Measurements from ENCODE around the gene GRK5.

GRK5 gene

DNA sequence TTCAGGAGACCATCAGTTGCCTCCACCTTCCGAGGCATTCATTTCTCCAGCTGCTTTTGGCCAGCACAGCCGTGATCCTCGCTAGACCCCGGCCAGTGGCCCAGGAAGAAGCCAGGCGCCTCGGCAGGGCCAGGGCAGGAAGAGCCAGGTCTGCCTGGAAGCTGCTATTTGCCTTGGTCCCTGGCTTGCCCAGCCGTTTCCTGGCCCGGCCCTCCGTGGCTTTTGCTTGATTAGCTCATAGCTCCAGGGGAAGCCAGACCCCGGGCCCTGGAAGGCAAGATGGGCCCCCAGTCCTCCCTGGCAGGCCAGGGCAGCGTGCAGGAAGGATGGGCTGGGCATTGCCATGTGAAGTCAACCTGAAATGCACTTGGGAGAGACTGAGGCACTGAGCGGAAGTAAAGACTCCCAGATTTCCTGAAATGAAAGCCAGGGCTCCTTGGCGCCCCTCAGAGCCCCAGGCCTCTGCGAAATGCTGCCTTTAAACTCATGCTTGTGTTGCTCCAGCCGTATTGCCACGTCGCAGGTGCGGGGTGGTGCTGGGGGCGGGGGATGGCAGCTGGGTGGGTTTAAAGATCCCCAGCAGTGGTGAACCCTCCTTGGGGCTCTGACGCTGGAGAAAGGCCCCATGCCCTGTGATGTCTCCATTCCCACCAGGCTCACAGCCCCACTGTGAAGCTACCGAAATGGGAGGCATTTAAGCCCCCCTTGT lies 160.6 kb downstream of the GRK5 start:
- Histone ChIP-seq H3K36me3 (ENCODE audit: control insufficient read depth, insufficient read depth, low read length) (no peaks in the 10 kb centered on the region), H3K9me3 (ENCODE audit: control insufficient read depth, insufficient read depth, low read length) (no peaks in the 10 kb centered on the region), H3K4me1 (ENCODE audit: control insufficient read depth, insufficient read depth, low read length) (no peaks in the 10 kb centered on the region), H3K4me3 (ENCODE audit: low read depth, low read length) (no peak overlapping the region), H3K27me3 (ENCODE audit: control insufficient read depth, insufficient read depth, low read length) (no peaks in the 10 kb centered on the region), H3K9ac (ENCODE audit: low read depth, low read length) (no peak overlapping the region)

DNA sequence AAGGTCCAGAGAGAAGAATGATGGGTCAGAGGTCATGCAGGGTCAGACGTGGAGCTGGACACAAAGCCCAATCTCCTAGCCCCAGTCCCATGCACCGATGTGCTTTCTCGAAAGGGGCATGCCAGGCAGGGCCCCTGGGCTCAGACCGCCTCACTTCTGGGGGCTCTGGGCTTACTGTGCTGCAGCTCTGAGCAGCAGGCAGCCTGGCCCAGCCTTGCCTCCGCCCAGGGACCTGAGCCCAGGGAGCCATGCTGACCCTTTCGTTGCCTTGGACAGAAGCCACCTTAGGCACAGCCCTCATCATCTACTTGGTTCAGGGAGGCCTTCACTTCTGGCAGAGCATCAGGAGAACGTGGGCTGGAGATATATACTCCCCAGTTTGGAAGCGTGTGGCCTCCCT lies 161.2 kb downstream of the GRK5 start:
- H3K36me3 ChIP-seq (ENCODE audit: control insufficient read depth, insufficient read depth, low read length), result no peaks in the 10 kb centered on the region
- H3K4me3 ChIP-seq (ENCODE audit: low read depth, low read length), result no peak overlapping the region
- H3K9me3 ChIP-seq (ENCODE audit: control insufficient read depth, insufficient read depth, low read length), result no peaks in the 10 kb centered on the region
- H3K27me3 ChIP-seq (ENCODE audit: control insufficient read depth, insufficient read depth, low read length), result no peaks in the 10 kb centered on the region
- H3K4me1 ChIP-seq (ENCODE audit: control insufficient read depth, insufficient read depth, low read length), result no peaks in the 10 kb centered on the region
- H3K9ac ChIP-seq (ENCODE audit: low read depth, low read length), result no peak overlapping the region

DNA sequence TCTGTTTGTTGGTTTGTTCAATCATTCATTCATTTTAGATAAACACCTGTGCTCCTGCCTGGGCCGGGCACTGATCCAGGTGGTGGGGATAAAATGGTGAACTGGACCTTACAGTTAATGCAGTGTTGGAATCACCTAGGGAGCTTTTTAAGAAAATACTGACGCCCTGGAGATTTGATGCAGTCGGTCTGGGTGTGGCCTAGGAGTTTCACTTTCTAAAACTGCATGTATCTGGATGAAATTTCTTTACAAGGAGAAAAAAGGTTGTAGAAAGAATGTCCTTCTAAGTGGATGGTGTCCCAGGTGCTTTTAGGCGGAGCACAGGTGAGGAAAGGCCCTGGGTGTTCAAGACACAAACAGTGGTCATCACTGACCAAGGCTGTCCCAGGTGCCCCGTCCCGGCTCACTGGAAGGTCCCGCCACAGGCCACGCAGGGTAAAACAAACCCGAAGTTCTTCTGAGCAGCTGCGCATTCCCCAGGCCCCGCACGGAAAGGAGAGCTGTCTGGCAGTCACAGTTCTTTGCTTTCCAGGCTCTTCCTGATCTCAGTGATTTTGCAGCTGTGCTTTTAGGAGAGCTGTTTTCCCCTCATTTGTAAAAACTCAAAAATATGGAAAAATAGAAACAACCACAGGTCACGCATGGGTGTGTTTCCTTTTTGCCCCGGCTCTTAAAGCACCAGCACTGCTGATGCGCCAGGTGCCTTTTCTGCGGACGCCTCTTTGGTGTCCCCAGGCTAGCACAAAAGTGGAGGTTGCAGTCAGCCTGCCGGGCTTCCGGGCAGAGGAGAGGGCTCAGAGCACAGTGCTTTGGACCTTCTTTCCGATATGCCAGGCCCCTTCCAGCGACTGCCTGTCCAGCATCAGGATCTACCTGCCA lies 161.9 kb downstream of the GRK5 start:
- Histone ChIP-seq H3K9ac (ENCODE audit: low read depth, low read length) (no peak overlapping the region), H3K4me3 (ENCODE audit: low read depth, low read length) (no peak overlapping the region), H3K4me1 (ENCODE audit: control insufficient read depth, insufficient read depth, low read length) (no peaks in the 10 kb centered on the region), H3K9me3 (ENCODE audit: control insufficient read depth, insufficient read depth, low read length) (no peaks in the 10 kb centered on the region), H3K27me3 (ENCODE audit: control insufficient read depth, insufficient read depth, low read length) (no peaks in the 10 kb centered on the region), H3K36me3 (ENCODE audit: control insufficient read depth, insufficient read depth, low read length) (no peaks in the 10 kb centered on the region)

DNA sequence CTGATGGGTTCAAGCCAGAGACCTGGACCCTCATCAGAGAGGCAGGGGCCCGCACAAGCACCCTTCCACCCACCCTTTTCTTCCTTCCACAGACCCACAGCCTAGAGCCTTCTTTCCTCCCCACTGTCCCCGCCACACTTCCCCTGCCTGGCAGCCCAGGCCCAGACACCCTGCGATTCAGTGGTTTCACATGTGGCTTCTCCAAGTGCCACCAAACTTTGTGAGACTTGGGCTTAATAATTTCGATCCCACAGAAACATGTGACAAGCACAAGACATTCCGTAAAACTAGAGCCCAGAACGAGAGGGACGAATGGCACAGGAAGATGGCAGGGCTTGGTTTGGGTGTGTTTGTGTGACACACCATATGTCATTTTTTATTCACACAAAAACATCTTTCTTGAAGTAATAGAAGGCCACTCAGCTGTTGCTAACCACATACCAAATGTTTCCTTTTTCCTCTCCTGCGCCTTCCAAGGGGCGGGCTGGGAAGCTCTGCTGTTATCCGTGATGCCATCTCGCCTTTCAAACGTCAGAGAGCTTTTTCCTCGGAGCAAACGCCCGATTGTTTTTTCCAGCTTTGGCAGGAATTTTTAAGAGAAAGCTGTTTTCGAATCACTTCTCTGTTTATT lies 162.9 kb downstream of the GRK5 start:
- Histone ChIP-seq H3K4me3 (ENCODE audit: low read depth, low read length) (no peak overlapping the region), H3K27me3 (ENCODE audit: control insufficient read depth, insufficient read depth, low read length) (no peaks in the 10 kb centered on the region), H3K4me1 (ENCODE audit: control insufficient read depth, insufficient read depth, low read length) (no peaks in the 10 kb centered on the region), H3K36me3 (ENCODE audit: control insufficient read depth, insufficient read depth, low read length) (no peaks in the 10 kb centered on the region), H3K9me3 (ENCODE audit: control insufficient read depth, insufficient read depth, low read length) (no peaks in the 10 kb centered on the region), H3K9ac (ENCODE audit: low read depth, low read length) (no peak overlapping the region)

DNA sequence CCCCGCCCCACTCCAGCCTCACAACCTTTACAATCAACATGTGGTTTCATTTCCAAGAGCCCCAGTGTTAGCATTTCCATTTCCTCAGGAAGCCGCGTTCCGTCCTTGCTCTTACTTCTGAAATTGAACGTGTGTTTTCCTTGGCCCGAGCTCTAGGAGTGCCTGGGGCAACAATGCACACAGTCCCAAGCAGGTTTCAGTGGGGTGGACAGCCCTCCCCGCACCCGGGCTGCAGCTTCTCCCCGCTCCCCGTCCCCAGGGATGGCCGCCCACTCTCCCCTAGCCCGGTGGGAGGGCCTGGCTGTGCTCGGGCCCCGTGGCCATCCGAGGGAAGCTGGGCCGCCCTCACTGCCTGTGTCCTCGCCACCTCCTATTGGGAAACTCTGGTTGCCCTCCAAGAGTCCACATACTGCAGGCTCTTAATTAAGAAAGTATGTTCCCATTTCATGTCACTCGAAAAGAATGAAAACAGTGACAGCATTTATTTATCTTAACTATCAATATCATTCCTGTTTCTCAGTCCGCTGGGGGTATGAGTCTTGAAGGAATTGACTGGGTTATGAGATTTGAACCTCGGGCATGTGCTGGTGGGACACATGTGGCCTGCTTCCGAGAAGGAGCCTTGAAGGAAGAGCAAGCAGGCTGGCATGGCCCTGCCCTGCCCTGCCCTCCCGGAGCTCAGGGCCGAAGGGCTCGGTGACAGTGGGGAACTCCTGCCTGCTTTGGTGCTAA lies 163.8 kb downstream of the GRK5 start:
- Histone ChIP-seq H3K36me3 (ENCODE audit: control insufficient read depth, insufficient read depth, low read length) (no peaks in the 10 kb centered on the region), H3K4me1 (ENCODE audit: control insufficient read depth, insufficient read depth, low read length) (no peaks in the 10 kb centered on the region), H3K4me3 (ENCODE audit: low read depth, low read length) (no peak overlapping the region), H3K9me3 (ENCODE audit: control insufficient read depth, insufficient read depth, low read length) (no peaks in the 10 kb centered on the region), H3K27me3 (ENCODE audit: control insufficient read depth, insufficient read depth, low read length) (no peaks in the 10 kb centered on the region), H3K9ac (ENCODE audit: low read depth, low read length) (no peak overlapping the region)

DNA sequence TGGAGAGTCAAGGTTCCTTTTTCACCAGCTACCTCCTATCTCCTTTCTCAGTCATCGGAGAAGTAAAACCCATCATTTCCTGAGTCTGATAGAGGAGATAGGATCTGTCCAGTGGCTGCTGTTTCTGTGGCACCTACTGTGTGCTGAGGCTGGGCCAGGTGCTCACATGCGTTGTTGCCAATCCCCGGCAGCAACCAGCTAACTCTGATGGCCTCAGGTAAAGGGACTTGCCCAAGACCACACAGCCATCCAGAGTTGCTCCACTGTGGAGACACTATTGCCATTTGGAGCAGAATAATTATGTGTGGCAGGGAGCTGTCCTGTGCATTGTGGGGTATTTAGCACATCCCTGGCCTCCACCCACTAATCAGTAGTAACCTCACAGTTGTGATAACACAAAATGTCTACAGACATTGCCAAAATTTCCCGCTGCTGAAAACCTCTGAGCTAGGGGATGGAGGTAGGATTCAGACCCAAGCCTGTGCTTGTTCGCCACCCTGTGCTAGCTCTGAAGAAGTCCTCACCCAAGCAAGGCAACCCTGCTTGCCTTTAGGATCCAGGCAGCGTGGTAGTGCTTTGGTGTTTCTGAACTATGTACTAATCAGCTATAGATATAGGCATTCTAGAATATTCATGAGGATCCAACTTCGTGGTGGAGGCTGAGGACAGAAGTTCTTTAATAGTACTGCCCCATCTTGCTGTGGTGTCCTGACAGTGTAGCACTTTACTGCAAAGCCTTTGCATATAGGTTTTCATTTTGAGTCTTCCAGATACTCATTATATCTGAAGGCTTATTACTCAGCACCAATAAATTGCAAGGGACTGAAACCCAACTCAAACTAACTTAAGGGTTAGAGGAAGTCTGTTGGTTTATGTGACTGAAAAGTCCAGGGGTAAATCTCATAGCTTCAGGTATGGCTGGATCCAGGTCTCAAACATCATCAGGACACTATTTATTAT lies 164.6 kb downstream of the GRK5 start:
- Histone ChIP-seq H3K9me3 (ENCODE audit: control insufficient read depth, insufficient read depth, low read length) (no peaks in the 10 kb centered on the region), H3K4me1 (ENCODE audit: control insufficient read depth, insufficient read depth, low read length) (no peaks in the 10 kb centered on the region), H3K9ac (ENCODE audit: low read depth, low read length) (no peak overlapping the region), H3K27me3 (ENCODE audit: control insufficient read depth, insufficient read depth, low read length) (no peaks in the 10 kb centered on the region), H3K4me3 (ENCODE audit: low read depth, low read length) (no peak overlapping the region), H3K36me3 (ENCODE audit: control insufficient read depth, insufficient read depth, low read length) (no peaks in the 10 kb centered on the region)

DNA sequence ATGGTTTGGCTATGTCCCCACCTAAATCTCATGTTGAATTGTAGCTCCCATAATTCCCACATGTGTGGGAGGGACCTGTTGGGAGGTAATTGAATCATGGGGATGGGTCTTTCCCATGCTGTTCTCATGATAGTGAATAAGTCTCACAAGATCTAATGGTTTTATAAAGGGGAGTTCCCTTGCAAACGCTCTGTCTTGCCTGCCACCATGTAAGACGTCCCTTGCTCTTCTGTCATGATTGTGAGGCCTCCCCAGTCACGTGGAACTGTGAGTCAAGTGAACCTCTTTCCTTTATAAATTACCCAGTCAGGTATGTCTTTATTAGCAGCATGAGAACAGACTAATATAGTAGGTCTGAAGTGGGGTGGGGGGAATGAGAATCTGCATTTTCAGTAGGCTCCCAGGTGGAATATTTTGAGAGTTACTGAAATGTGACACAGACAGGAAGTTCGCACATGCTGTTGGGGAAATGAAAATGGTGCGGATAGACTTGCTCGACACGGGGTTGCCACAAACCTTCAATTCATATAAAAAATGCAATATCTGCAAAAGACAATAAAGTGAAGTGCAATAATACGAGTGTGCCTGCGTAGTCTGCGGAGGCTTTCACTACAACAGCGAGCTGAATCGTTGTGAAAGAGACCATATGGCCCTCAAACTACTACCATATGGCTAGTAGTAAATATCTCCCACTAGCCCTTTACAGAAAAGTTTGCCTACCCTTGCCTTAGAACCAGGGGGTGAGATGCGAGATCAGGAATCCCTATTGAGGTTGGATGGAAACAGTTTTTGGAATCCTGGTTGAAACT lies 166.1 kb downstream of the GRK5 start:
- Histone ChIP-seq H3K4me1 (ENCODE audit: control insufficient read depth, insufficient read depth, low read length) (no peaks in the 10 kb centered on the region), H3K27me3 (ENCODE audit: control insufficient read depth, insufficient read depth, low read length) (no peaks in the 10 kb centered on the region)

DNA sequence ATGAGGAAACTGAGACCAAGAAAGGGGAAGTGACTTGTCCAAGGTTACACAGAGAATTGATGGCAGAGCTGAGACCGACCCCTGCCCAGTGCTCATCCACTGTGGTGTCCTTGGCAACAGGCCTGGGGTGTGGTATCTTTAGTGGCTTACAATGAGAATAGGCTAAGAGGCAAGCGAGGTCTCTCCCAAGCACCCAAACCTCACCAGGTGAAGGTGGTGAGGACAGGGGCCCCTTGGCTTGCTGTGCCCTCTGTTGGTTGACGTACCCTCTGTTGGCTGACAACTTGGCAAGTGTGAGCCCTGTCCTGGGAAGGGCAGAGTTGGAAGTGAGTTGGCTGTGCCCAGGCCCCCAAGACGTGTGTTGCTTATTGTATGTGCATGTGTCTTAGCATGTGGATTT lies 166.9 kb downstream of the GRK5 start:
- Histone ChIP-seq H3K9me3 (ENCODE audit: control insufficient read depth, insufficient read depth, low read length) (no peaks in the 10 kb centered on the region), H3K4me3 (ENCODE audit: low read depth, low read length) (no peak overlapping the region), H3K27me3 (ENCODE audit: control insufficient read depth, insufficient read depth, low read length) (no peaks in the 10 kb centered on the region), H3K36me3 (ENCODE audit: control insufficient read depth, insufficient read depth, low read length) (no peaks in the 10 kb centered on the region), H3K9ac (ENCODE audit: low read depth, low read length) (no peak overlapping the region), H3K4me1 (ENCODE audit: control insufficient read depth, insufficient read depth, low read length) (no peaks in the 10 kb centered on the region)

More for the DNA sequence above, 166.1 kb downstream of the GRK5 start:
- H3K4me3 ChIP-seq (ENCODE audit: low read depth, low read length), result no peak overlapping the region
- no peaks in the 10 kb centered on the region for H3K9me3 ChIP-seq (ENCODE audit: control insufficient read depth, insufficient read depth, low read length)
- H3K9ac ChIP-seq (ENCODE audit: low read depth, low read length), result no peak overlapping the region
- H3K36me3 ChIP-seq (ENCODE audit: control insufficient read depth, insufficient read depth, low read length), result no peaks in the 10 kb centered on the region

DNA sequence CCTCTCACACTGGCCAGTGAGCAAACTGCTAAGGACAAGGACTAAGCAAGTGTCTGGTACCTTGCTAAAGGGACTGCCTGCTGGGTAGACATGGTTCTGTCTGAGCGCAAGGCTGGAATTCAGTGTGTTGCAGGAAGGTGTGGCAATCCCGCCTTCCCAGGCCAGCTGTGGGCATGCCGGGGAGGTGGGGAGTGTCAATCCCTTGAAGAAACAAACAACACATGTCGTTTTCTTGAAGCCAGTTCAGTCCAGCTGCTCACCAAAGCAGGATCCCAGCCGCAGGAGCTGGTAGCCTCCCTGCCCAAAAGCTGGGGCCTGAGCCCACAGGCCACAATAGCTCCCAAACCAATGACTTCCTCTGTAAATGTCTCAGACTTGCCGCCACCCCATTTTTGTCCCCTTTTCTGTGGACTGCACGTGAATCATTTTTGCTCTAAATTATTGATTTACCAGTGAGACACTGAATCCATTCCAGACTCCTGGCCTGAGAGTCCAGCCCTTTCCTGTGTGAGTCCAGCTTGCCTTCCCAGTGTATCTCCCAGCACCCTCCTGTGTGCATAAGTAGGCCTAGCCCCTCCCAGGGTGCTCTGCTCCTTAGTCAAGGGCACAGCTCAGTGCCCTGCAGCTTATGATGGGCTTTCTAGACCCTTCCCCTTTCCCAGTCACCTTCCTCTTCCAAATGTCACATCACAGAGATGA lies 168.4 kb downstream of the GRK5 start:
- H3K9me3 ChIP-seq (ENCODE audit: control insufficient read depth, insufficient read depth, low read length), result no peaks in the 10 kb centered on the region
- H3K36me3 ChIP-seq (ENCODE audit: control insufficient read depth, insufficient read depth, low read length), result no peaks in the 10 kb centered on the region
- H3K4me3 ChIP-seq (ENCODE audit: low read depth, low read length), result no peak overlapping the region
- H3K4me1 ChIP-seq (ENCODE audit: control insufficient read depth, insufficient read depth, low read length), result no peaks in the 10 kb centered on the region
- no peaks in the 10 kb centered on the region for H3K27me3 ChIP-seq (ENCODE audit: control insufficient read depth, insufficient read depth, low read length)
- H3K9ac ChIP-seq (ENCODE audit: low read depth, low read length), result no peak overlapping the region

DNA sequence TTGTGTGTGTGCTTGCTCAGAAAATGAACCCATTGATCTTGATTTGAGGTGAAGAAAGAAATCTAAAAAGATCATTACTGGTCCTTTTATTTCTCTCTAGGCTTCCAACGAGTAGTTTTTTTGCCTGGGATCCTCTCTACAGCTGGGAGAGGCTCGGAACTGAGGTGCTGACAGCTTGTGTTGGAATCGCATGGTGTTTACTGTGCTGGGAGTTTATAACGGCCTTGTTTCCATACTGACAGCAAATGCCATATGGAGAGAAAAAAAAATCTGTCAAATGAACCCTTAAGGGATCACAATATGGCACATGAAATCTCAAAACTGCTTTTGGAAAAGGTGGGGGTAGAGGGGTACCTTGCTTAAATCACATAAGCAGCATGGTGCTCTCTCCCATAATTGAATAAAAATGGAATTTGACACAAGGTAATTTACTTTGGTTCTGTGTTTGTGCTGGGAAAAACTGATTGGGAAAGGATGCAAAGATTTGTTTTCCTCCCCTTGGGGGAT lies 170.1 kb downstream of the GRK5 start:
- H3K4me3 ChIP-seq (ENCODE audit: low read depth, low read length), result no peak overlapping the region
- no peak overlapping the region for H3K9ac ChIP-seq (ENCODE audit: low read depth, low read length)
- H3K9me3 ChIP-seq (ENCODE audit: control insufficient read depth, insufficient read depth, low read length), result no peaks in the 10 kb centered on the region
- no peaks in the 10 kb centered on the region for H3K27me3 ChIP-seq (ENCODE audit: control insufficient read depth, insufficient read depth, low read length)
- H3K4me1 ChIP-seq (ENCODE audit: control insufficient read depth, insufficient read depth, low read length), result no peaks in the 10 kb centered on the region
- no peaks in the 10 kb centered on the region for H3K36me3 ChIP-seq (ENCODE audit: control insufficient read depth, insufficient read depth, low read length)
